ENCODE data around the gene CDKAL1.

CDKAL1 gene

GRCh38 chr6:21116736-21117135 is 582.5 kb downstream of the CDKAL1 start:
- Histone ChIP-seq H3K9me3 (ENCODE audit: control insufficient read depth, low read length) (no peaks in the 10 kb centered on the region), H3K27me3 (replicated peaks; ENCODE audit: control insufficient read depth, insufficient read depth, low read length) (no peaks in the 10 kb centered on the region), H3K36me3 (ENCODE audit: control insufficient read depth, insufficient read depth, low read length, severe bottlenecking) (no peaks in the 10 kb centered on the region), H3K9ac (ENCODE audit: low read length) (no peak overlapping the region), H3K4me1 (ENCODE audit: control insufficient read depth, insufficient read depth, low read length) (peaks cover 9% of the 10 kb centered on the region), H3K4me3 (ENCODE audit: low read length) (no peak overlapping the region)
- no peak for DNase-seq (ENCODE audit: low read depth)

- H3K36me3 ChIP-seq (ENCODE audit: control insufficient read depth, insufficient read depth, low read length, severe bottlenecking), result no peaks in the 10 kb centered on the region
- no peaks in the 10 kb centered on the region for H3K9me3 ChIP-seq (ENCODE audit: control insufficient read depth, low read length)
- peaks cover 9% of the 10 kb centered on the region for H3K4me1 ChIP-seq (ENCODE audit: control insufficient read depth, insufficient read depth, low read length)
- H3K27me3 ChIP-seq (replicated peaks; ENCODE audit: control insufficient read depth, insufficient read depth, low read length), result no peaks in the 10 kb centered on the region
- no peak overlapping the region for H3K9ac ChIP-seq (ENCODE audit: low read length)
- no peak for DNase-seq (ENCODE audit: low read depth)
- no peak overlapping the region for H3K4me3 ChIP-seq (ENCODE audit: low read length)
Measured at GRCh38 chr6:21118216-21118780, 584.0 kb downstream of the CDKAL1 start.

- H3K36me3 ChIP-seq (ENCODE audit: control insufficient read depth, insufficient read depth, low read length, severe bottlenecking), result no peaks in the 10 kb centered on the region
- no peaks in the 10 kb centered on the region for H3K9me3 ChIP-seq (ENCODE audit: control insufficient read depth, low read length)
- H3K27me3 ChIP-seq (replicated peaks; ENCODE audit: control insufficient read depth, insufficient read depth, low read length), result no peaks in the 10 kb centered on the region
- H3K4me3 ChIP-seq (ENCODE audit: low read length), result no peak overlapping the region
- H3K4me1 ChIP-seq (ENCODE audit: control insufficient read depth, insufficient read depth, low read length), result no peaks in the 10 kb centered on the region
- no peak overlapping the region for H3K9ac ChIP-seq (ENCODE audit: low read length)
- no peak for DNase-seq (ENCODE audit: low read depth)
Measured at GRCh38 chr6:21121636-21122136, 587.4 kb downstream of the CDKAL1 start.

GRCh38 chr6:21123507-21124436 is 589.5 kb downstream of the CDKAL1 start:
- DNase-seq (ENCODE audit: low read depth), result no peak
- Histone ChIP-seq H3K27me3 (replicated peaks; ENCODE audit: control insufficient read depth, insufficient read depth, low read length) (no peaks in the 10 kb centered on the region), H3K36me3 (ENCODE audit: control insufficient read depth, insufficient read depth, low read length, severe bottlenecking) (no peaks in the 10 kb centered on the region), H3K9me3 (ENCODE audit: control insufficient read depth, low read length) (no peaks in the 10 kb centered on the region), H3K9ac (ENCODE audit: low read length) (no peak overlapping the region), H3K4me3 (ENCODE audit: low read length) (no peak overlapping the region), H3K4me1 (ENCODE audit: control insufficient read depth, insufficient read depth, low read length) (no peaks in the 10 kb centered on the region)

GRCh38 chr6:21128601-21129000 is 594.3 kb downstream of the CDKAL1 start:
- H3K36me3 ChIP-seq (ENCODE audit: control insufficient read depth, insufficient read depth, low read length, severe bottlenecking), result no peaks in the 10 kb centered on the region
- no peak overlapping the region for H3K4me3 ChIP-seq (ENCODE audit: low read length)
- no peaks in the 10 kb centered on the region for H3K4me1 ChIP-seq (ENCODE audit: control insufficient read depth, insufficient read depth, low read length)
- DNase-seq (ENCODE audit: low read depth), result no peak
- no peaks in the 10 kb centered on the region for H3K9me3 ChIP-seq (ENCODE audit: control insufficient read depth, low read length)
- H3K9ac ChIP-seq (ENCODE audit: low read length), result no peak overlapping the region
- H3K27me3 ChIP-seq (replicated peaks; ENCODE audit: control insufficient read depth, insufficient read depth, low read length), result no peaks in the 10 kb centered on the region

GRCh38 chr6:21131406-21131805 is 597.1 kb downstream of the CDKAL1 start:
- Histone ChIP-seq H3K4me1 (ENCODE audit: control insufficient read depth, insufficient read depth, low read length) (no peaks in the 10 kb centered on the region), H3K9me3 (ENCODE audit: control insufficient read depth, low read length) (no peaks in the 10 kb centered on the region), H3K27me3 (replicated peaks; ENCODE audit: control insufficient read depth, insufficient read depth, low read length) (no peaks in the 10 kb centered on the region), H3K4me3 (ENCODE audit: low read length) (no peak overlapping the region), H3K36me3 (ENCODE audit: control insufficient read depth, insufficient read depth, low read length, severe bottlenecking) (no peaks in the 10 kb centered on the region), H3K9ac (ENCODE audit: low read length) (no peak overlapping the region)
- DNase-seq (ENCODE audit: low read depth), result no peak

GRCh38 chr6:21132446-21132845 is 598.2 kb downstream of the CDKAL1 start:
- Histone ChIP-seq H3K9me3 (ENCODE audit: control insufficient read depth, low read length) (no peaks in the 10 kb centered on the region), H3K4me3 (ENCODE audit: low read length) (no peak overlapping the region), H3K9ac (ENCODE audit: low read length) (no peak overlapping the region), H3K36me3 (ENCODE audit: control insufficient read depth, insufficient read depth, low read length, severe bottlenecking) (no peaks in the 10 kb centered on the region), H3K27me3 (replicated peaks; ENCODE audit: control insufficient read depth, insufficient read depth, low read length) (no peaks in the 10 kb centered on the region), H3K4me1 (ENCODE audit: control insufficient read depth, insufficient read depth, low read length) (no peaks in the 10 kb centered on the region)
- DNase-seq (ENCODE audit: low read depth), result no peak

- DNase-seq (ENCODE audit: low read depth), result no peak
- Histone ChIP-seq H3K9me3 (ENCODE audit: control insufficient read depth, low read length) (no peaks in the 10 kb centered on the region), H3K36me3 (ENCODE audit: control insufficient read depth, insufficient read depth, low read length, severe bottlenecking) (no peaks in the 10 kb centered on the region), H3K4me3 (ENCODE audit: low read length) (no peak overlapping the region), H3K9ac (ENCODE audit: low read length) (no peak overlapping the region), H3K27me3 (replicated peaks; ENCODE audit: control insufficient read depth, insufficient read depth, low read length) (no peaks in the 10 kb centered on the region), H3K4me1 (ENCODE audit: control insufficient read depth, insufficient read depth, low read length) (peaks cover under 1% of the 10 kb centered on the region)
Measured at GRCh38 chr6:21132856-21133838, 598.9 kb downstream of the CDKAL1 start.

GRCh38 chr6:21133901-21134300 is 599.6 kb downstream of the CDKAL1 start:
- Histone ChIP-seq H3K4me3 (ENCODE audit: low read length) (no peak overlapping the region), H3K4me1 (ENCODE audit: control insufficient read depth, insufficient read depth, low read length) (peaks cover 8% of the 10 kb centered on the region), H3K9me3 (ENCODE audit: control insufficient read depth, low read length) (no peaks in the 10 kb centered on the region), H3K27me3 (replicated peaks; ENCODE audit: control insufficient read depth, insufficient read depth, low read length) (no peaks in the 10 kb centered on the region), H3K9ac (ENCODE audit: low read length) (no peak overlapping the region), H3K36me3 (ENCODE audit: control insufficient read depth, insufficient read depth, low read length, severe bottlenecking) (no peaks in the 10 kb centered on the region)
- DNase-seq (ENCODE audit: low read depth), result no peak

GRCh38 chr6:21134356-21134755 is 600.1 kb downstream of the CDKAL1 start:
- no peak overlapping the region for H3K9ac ChIP-seq (ENCODE audit: low read length)
- H3K36me3 ChIP-seq (ENCODE audit: control insufficient read depth, insufficient read depth, low read length, severe bottlenecking), result no peaks in the 10 kb centered on the region
- no peak for DNase-seq (ENCODE audit: low read depth)
- no peaks in the 10 kb centered on the region for H3K27me3 ChIP-seq (replicated peaks; ENCODE audit: control insufficient read depth, insufficient read depth, low read length)
- H3K4me3 ChIP-seq (ENCODE audit: low read length), result no peak overlapping the region
- peaks cover 13% of the 10 kb centered on the region for H3K4me1 ChIP-seq (ENCODE audit: control insufficient read depth, insufficient read depth, low read length)
- no peaks in the 10 kb centered on the region for H3K9me3 ChIP-seq (ENCODE audit: control insufficient read depth, low read length)

Data from adipocyte (in vitro differentiated cells).